Neural progenitor cell (in vitro differentiated cells): Measurements from ENCODE around the gene HINT1. TPM values are rescaled to one million over a fixed set of nuclear protein-coding genes. Genes with fewer than 3 reads are reported as not detected.

Source experiments
- DNase-seq: peaks from one replicate; pipeline ENCODE4 v3.0.0-alpha.2; 2016; ENCODE audit warnings: low spot score
- H2AFZ ChIP-seq: fragments of 200-600 bp; sonication (generic); replicated peaks from 2 replicates; pipeline ENCODE4 v1.6.1; 2016; ENCODE audit warnings: antibody characterized with exemption
- H3F3A ChIP-seq: fragments of 200-600 bp; sonication (generic); 2 replicates; pipeline ENCODE4 v1.6.1; 2016; ENCODE audit warnings: antibody characterized with exemption, low read depth
- H3K27ac ChIP-seq: fragments of 200-600 bp; sonication (generic); 2 replicates; pipeline ENCODE4 v1.5.1; 2016; ENCODE audit warnings: mild to moderate bottlenecking
- H3K27me3 ChIP-seq: fragments of 200-600 bp; sonication (generic); 2 replicates; pipeline ENCODE4 v1.6.1; 2016; ENCODE audit warnings: mild to moderate bottlenecking, moderate library complexity
- H3K36me3 ChIP-seq: fragments of 200-600 bp; sonication (generic); 2 replicates; pipeline ENCODE4 v1.5.1; 2016
- H3K4me1 ChIP-seq: fragments of 200-600 bp; sonication (generic); 2 replicates; pipeline ENCODE4 v1.6.1; 2016; ENCODE audit warnings: mixed run types
- H3K4me2 ChIP-seq: fragments of 200-600 bp; sonication (generic); 2 replicates; pipeline ENCODE4 v1.6.1; 2016
- H3K4me3 ChIP-seq: fragments of 200-600 bp; sonication (generic); 2 replicates; pipeline ENCODE4 v1.5.1; 2016
- H3K79me2 ChIP-seq: fragments of 200-600 bp; sonication (generic); 2 replicates; pipeline ENCODE4 v1.6.1; 2016; ENCODE audit warnings: low read depth
- H3K9ac ChIP-seq: fragments of 200-600 bp; sonication (generic); 2 replicates; pipeline ENCODE4 v1.6.1; 2016
- H3K9me3 ChIP-seq: fragments of 200-600 bp; sonication (generic); 2 replicates; pipeline ENCODE4 v1.5.1; 2016; ENCODE audit warnings: low read depth
- H4K20me1 ChIP-seq: fragments of 200-600 bp; sonication (generic); 2 replicates; pipeline ENCODE4 v1.6.1; 2016; ENCODE audit warnings: low read depth
- H3K27ac Mint-ChIP-seq: 3 replicates; pipeline ENCODE4 v1.8.0; 2021; ENCODE audit warnings: mixed read lengths
- H3K27me3 Mint-ChIP-seq: 2 replicates; pipeline ENCODE4 v1.8.0; 2022; ENCODE audit warnings: low read depth, mild to moderate bottlenecking, inconsistent platforms, moderate library complexity, mixed read lengths; ENCODE audit not compliant: insufficient read depth
- H3K36me3 Mint-ChIP-seq: 3 replicates; pipeline ENCODE4 v1.8.0; 2021; ENCODE audit warnings: mixed read lengths
- H3K4me1 Mint-ChIP-seq: 3 replicates; pipeline ENCODE4 v1.8.0; 2021; ENCODE audit warnings: mixed read lengths
- H3K4me3 Mint-ChIP-seq: 3 replicates; pipeline ENCODE4 v1.8.0; 2021; ENCODE audit warnings: mild to moderate bottlenecking, moderate library complexity, mixed read lengths
- H3K9me3 Mint-ChIP-seq: 3 replicates; pipeline ENCODE4 v1.8.0; 2020; ENCODE audit warnings: mixed read lengths
- EZH2 ChIP-seq: fragments of 200-600 bp; sonication (generic); IDR thresholded peaks from 2 replicates; pipeline ENCODE4 v1.6.1; 2017; ENCODE audit warnings: antibody characterized with exemption, mild to moderate bottlenecking, moderate library complexity
- EZH2phosphoT487 ChIP-seq: fragments of 200-600 bp; sonication (generic); IDR thresholded peaks from 2 replicates; pipeline ENCODE4 v1.6.1; 2017; ENCODE audit warnings: antibody characterized with exemption
- total RNA-seq: library from RNA; depleted of rRNA; stranded (reverse); fragments of >200 nt; gene quantifications from 2 replicates; pipeline ENCODE4 v1.2.3, GENCODE V29; 2015; ENCODE audit warnings: low replicate concordance
- TF ChIP-seq, protein P1 (sequence below): fragments of 200-600 bp; sonication (generic); IDR thresholded peaks from 2 replicates; pipeline ENCODE4 v1.5.1; 2017; ENCODE audit warnings: antibody characterized with exemption, mild to moderate bottlenecking

The HINT1 gene
- total RNA-seq, 1 donor from 2014 or later: 300 TPM

DNA sequence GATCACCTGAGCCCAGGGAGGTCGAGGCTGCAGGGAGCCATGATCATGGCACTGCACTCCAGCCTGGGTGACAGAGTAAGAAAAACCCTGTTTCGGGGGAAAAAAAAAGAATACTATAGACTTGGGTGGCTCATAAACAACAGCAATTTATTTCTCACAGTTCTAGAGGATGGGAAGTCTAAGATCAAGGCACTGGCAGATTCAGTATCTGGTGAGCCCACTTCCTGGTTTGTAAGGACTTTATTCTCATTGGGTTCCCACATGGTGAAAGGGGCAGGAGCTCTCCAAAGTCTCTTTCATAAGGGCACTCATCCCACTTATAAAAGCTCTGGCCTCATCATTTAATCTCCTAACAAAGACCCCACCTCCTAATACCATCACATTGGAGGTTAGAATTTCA is 8.7 kb downstream of the HINT1 start:
- Mint-ChIP-seq H3K27ac (no peak overlapping the region), H3K36me3 (peaks cover 28% of the 10 kb centered on the region), H3K9me3 (no peaks in the 10 kb centered on the region), H3K27me3 (no peaks in the 10 kb centered on the region), H3K4me3 (no peak overlapping the region), H3K4me1 (no peaks in the 10 kb centered on the region)
- Histone ChIP-seq H2AFZ (no peak overlapping the region), H3K79me2 (peaks cover 17% of the 10 kb centered on the region), H3K4me1 (no peaks in the 10 kb centered on the region), H3K27me3 (no peaks in the 10 kb centered on the region), H3K4me3 (no peak overlapping the region), H4K20me1 (no peaks in the 10 kb centered on the region), H3K9ac (no peak overlapping the region), H3F3A (no peaks in the 10 kb centered on the region), H3K36me3 (peaks cover 10% of the 10 kb centered on the region), H3K4me2 (no peak overlapping the region), H3K27ac (peak overlapping the region; percentile 37), H3K9me3 (no peaks in the 10 kb centered on the region)
- DNase-seq: no peak
- TF ChIP-seq EZH2phosphoT487 (no peak), EZH2 (no peak)
- TF ChIP-seq, protein P1, sequence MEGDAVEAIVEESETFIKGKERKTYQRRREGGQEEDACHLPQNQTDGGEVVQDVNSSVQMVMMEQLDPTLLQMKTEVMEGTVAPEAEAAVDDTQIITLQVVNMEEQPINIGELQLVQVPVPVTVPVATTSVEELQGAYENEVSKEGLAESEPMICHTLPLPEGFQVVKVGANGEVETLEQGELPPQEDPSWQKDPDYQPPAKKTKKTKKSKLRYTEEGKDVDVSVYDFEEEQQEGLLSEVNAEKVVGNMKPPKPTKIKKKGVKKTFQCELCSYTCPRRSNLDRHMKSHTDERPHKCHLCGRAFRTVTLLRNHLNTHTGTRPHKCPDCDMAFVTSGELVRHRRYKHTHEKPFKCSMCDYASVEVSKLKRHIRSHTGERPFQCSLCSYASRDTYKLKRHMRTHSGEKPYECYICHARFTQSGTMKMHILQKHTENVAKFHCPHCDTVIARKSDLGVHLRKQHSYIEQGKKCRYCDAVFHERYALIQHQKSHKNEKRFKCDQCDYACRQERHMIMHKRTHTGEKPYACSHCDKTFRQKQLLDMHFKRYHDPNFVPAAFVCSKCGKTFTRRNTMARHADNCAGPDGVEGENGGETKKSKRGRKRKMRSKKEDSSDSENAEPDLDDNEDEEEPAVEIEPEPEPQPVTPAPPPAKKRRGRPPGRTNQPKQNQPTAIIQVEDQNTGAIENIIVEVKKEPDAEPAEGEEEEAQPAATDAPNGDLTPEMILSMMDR: no peak

DNA sequence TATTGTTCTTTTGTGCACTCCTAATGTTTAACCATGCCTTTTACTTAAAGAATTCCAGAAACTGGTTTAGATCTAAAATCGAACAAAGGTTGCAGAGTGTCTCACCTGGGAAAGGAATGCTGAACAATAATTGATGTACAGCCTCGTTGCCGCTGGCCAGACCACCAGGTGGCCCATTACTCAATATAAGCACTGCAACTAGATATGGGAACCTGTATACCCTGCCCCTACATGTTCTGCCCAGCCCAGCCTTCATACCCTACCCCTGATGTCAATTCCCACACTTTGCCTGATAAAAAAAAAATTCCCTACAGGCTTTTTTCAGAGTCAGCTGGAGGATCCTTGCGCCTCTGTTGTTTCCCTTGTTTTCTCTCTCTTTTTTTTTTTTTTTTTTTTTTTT is 13.8 kb downstream of the HINT1 start:
- no peak for DNase-seq
- no peak overlapping the region for H2AFZ ChIP-seq

DNA sequence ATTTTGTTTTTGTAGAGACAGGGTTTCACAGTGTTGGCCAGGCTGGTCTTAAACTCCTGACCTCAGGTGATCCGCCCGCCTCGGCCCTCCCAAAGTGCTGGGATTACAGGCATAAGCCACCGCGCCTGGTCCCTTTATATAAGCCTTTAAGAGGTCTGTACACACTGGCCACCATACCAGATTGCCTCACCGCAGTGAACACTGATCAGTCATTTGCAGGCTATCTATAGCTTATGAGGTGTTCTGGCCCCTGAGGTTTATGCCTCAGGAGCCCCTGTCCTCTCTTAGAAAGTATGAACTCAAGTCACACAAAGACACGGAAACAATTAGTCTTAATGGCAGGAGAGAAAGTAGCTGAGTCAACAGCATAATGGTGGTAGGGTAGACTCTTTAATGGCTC is 14.6 kb downstream of the HINT1 start:
- no peaks in the 10 kb centered on the region for H3K27me3 ChIP-seq
- no peaks in the 10 kb centered on the region for H4K20me1 ChIP-seq
- no peaks in the 10 kb centered on the region for H3K27me3 Mint-ChIP-seq
- H3K4me2 ChIP-seq: no peak overlapping the region
- TF ChIP-seq EZH2: no peak
- TF ChIP-seq, protein P1: no peak
- no peak for TF ChIP-seq EZH2phosphoT487
- H3K9ac ChIP-seq: no peak overlapping the region
- no peaks in the 10 kb centered on the region for H3K9me3 ChIP-seq
- no peaks in the 10 kb centered on the region for H3K36me3 Mint-ChIP-seq
- H3K27ac Mint-ChIP-seq: no peak overlapping the region
- no peaks in the 10 kb centered on the region for H3K36me3 ChIP-seq
- no peak overlapping the region for H3K4me3 Mint-ChIP-seq
- no peaks in the 10 kb centered on the region for H3K9me3 Mint-ChIP-seq
- H3K27ac ChIP-seq: no peak overlapping the region
- H3K4me1 ChIP-seq: no peaks in the 10 kb centered on the region
- no peaks in the 10 kb centered on the region for H3K4me1 Mint-ChIP-seq
- H3F3A ChIP-seq: no peaks in the 10 kb centered on the region
- no peak overlapping the region for H3K4me3 ChIP-seq
- no peaks in the 10 kb centered on the region for H3K79me2 ChIP-seq
- no peak overlapping the region for H2AFZ ChIP-seq
- DNase-seq: no peak

More for the DNA sequence above, 13.8 kb downstream of the HINT1 start:
- no peak overlapping the region for H3K4me3 ChIP-seq
- no peak overlapping the region for H3K27ac ChIP-seq
- no peaks in the 10 kb centered on the region for H3K4me1 Mint-ChIP-seq
- H3K36me3 Mint-ChIP-seq: no peaks in the 10 kb centered on the region
- no peaks in the 10 kb centered on the region for H3K9me3 Mint-ChIP-seq
- no peak overlapping the region for H3K27ac Mint-ChIP-seq
- H3F3A ChIP-seq: no peaks in the 10 kb centered on the region
- no peak overlapping the region for H3K4me2 ChIP-seq
- H3K79me2 ChIP-seq: no peaks in the 10 kb centered on the region
- no peaks in the 10 kb centered on the region for H4K20me1 ChIP-seq
- H3K27me3 ChIP-seq: no peaks in the 10 kb centered on the region
- no peak for TF ChIP-seq EZH2phosphoT487
- TF ChIP-seq, protein P1: no peak
- TF ChIP-seq EZH2: no peak
- H3K9ac ChIP-seq: no peak overlapping the region
- no peak overlapping the region for H3K4me3 Mint-ChIP-seq
- no peaks in the 10 kb centered on the region for H3K36me3 ChIP-seq
- H3K9me3 ChIP-seq: no peaks in the 10 kb centered on the region
- H3K4me1 ChIP-seq: no peaks in the 10 kb centered on the region
- H3K27me3 Mint-ChIP-seq: no peaks in the 10 kb centered on the region

DNA sequence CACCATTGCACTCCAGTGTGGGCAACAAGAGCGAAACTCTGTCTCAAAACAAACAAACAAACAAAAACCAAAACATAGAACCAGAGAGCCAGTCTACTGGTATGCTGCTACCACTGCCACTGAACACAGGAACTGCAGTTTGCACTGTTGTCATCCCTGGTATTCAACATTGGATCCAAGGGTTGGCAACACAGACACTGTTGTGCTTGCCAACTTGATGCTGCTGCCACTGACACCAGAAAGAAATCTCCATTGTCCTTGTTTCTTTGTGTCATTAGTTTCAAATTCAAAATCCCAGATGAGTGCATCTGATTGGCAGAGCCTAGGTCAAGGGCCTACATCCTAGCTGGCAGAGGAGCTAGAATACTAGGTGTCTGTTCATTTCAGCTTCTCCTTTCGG is 16.2 kb downstream of the HINT1 start:
- Histone ChIP-seq H3K4me3 (no peak overlapping the region), H3F3A (no peaks in the 10 kb centered on the region), H4K20me1 (no peaks in the 10 kb centered on the region), H3K36me3 (no peaks in the 10 kb centered on the region), H3K4me1 (no peaks in the 10 kb centered on the region), H3K27me3 (no peaks in the 10 kb centered on the region), H3K9ac (no peak overlapping the region), H3K9me3 (no peaks in the 10 kb centered on the region), H3K27ac (no peak overlapping the region), H3K4me2 (no peak overlapping the region), H2AFZ (no peak overlapping the region), H3K79me2 (no peaks in the 10 kb centered on the region)
- H3K36me3 Mint-ChIP-seq: no peaks in the 10 kb centered on the region
- no peak overlapping the region for H3K27ac Mint-ChIP-seq
- H3K9me3 Mint-ChIP-seq: no peaks in the 10 kb centered on the region
- DNase-seq: no peak
- H3K4me3 Mint-ChIP-seq: no peak overlapping the region
- H3K27me3 Mint-ChIP-seq: no peaks in the 10 kb centered on the region
- no peak for TF ChIP-seq EZH2
- no peaks in the 10 kb centered on the region for H3K4me1 Mint-ChIP-seq
